IMR-90 (cell line): ENCODE measurements around the gene CHST8. TPM values are rescaled to one million over a fixed set of nuclear protein-coding genes. Genes with fewer than 3 reads are reported as not detected.

Experiments
- ATAC-seq: fragments of 200-7000 bp; cut with Tn5 transposase; 2 replicates; pipeline ENCODE4 v1.9.1; 2020; ENCODE audit warnings: low read depth, mild to moderate bottlenecking, moderate library complexity
- BruUV-seq: library from RNA; stranded (reverse); fragments of 400-500 nt; replicated peaks from 2 replicates; lab custom pipeline; 2021; lab: Mats Ljungman, UMichigan
- CTCF ChIA-PET: fragments of 300-600 bp; formaldehyde crosslinking; extraction: SDS; loops from one replicate; lab custom pipeline; 2021; ENCODE audit warnings: antibody characterized with exemption; lab: Yijun Ruan, JAX
- POLR2A ChIA-PET: fragments of 300-600 bp; sonication (Branson Sonifier 250); formaldehyde crosslinking; loops from one replicate; lab custom pipeline; 2022; ENCODE audit warnings: antibody characterized with exemption; ENCODE audit not compliant: unreplicated experiment; lab: Charles Lee
- DNase-seq: peaks from one replicate; pipeline ENCODE4 v3.0.0; 2013
- H2AFZ ChIP-seq: replicated peaks from 2 replicates; pipeline ENCODE3; 2013; ENCODE audit warnings: low read length, mild to moderate bottlenecking; ENCODE audit not compliant: poor library complexity
- H2AK5ac ChIP-seq: 2 replicates; pipeline ENCODE4 v1.6.1; 2013; ENCODE audit warnings: low read depth, low read length, inconsistent platforms
- H2AK9ac ChIP-seq: replicated peaks from 2 replicates; pipeline ENCODE3; 2013; ENCODE audit warnings: mild to moderate bottlenecking, low read depth, low read length, moderate library complexity; ENCODE audit not compliant: poor library complexity
- H2BK120ac ChIP-seq: 2 replicates; pipeline ENCODE4 v1.6.1; 2013; ENCODE audit warnings: low read depth, low read length, inconsistent platforms
- H2BK15ac ChIP-seq: 3 replicates; pipeline ENCODE4 v1.6.1; 2013; ENCODE audit warnings: low read depth, low read length, inconsistent platforms
- H2BK20ac ChIP-seq: 2 replicates; pipeline ENCODE4 v1.6.1; 2013; ENCODE audit warnings: low read depth, mild to moderate bottlenecking, inconsistent platforms, low read length, moderate library complexity
- H2BK5ac ChIP-seq: 2 replicates; pipeline ENCODE4 v1.6.1; 2013; ENCODE audit warnings: mild to moderate bottlenecking, low read depth, low read length, inconsistent platforms; ENCODE audit not compliant: poor library complexity, severe bottlenecking
- H3K14ac ChIP-seq: replicated peaks from 2 replicates; pipeline ENCODE4 v1.6.1; 2013; ENCODE audit warnings: low read depth, low read length, inconsistent platforms
- H3K18ac ChIP-seq: 2 replicates; pipeline ENCODE4 v1.6.1; 2013; ENCODE audit warnings: low read depth, low read length, control low read depth
- H3K23ac ChIP-seq: 2 replicates; pipeline ENCODE4 v1.6.1; 2013; ENCODE audit warnings: low read depth, low read length, inconsistent platforms
- H3K27ac ChIP-seq: 2 replicates; pipeline ENCODE4 v1.5.1; 2013; ENCODE audit warnings: mild to moderate bottlenecking, control low read depth, low read length; ENCODE audit not compliant: insufficient read depth
- H3K27me3 ChIP-seq: 2 replicates; pipeline ENCODE4 v1.6.1; 2013; ENCODE audit warnings: low read length; ENCODE audit not compliant: control insufficient read depth, insufficient read depth
- H3K36me3 ChIP-seq: 2 replicates; pipeline ENCODE4 v1.6.1; 2013; ENCODE audit warnings: low read length, mixed read lengths; ENCODE audit not compliant: control insufficient read depth, insufficient read depth
- H3K4ac ChIP-seq: 2 replicates; pipeline ENCODE4 v1.6.1; 2013; ENCODE audit warnings: low read depth, low read length, inconsistent platforms
- H3K4me1 ChIP-seq: 2 replicates; pipeline ENCODE4 v1.6.1; 2013; ENCODE audit warnings: low read length, mixed read lengths; ENCODE audit not compliant: control insufficient read depth, insufficient read depth
- H3K4me2 ChIP-seq: 2 replicates; pipeline ENCODE4 v1.6.1; 2013; ENCODE audit warnings: low read depth, mild to moderate bottlenecking, control low read depth, low read length, moderate library complexity
- H3K4me3 ChIP-seq: 2 replicates; pipeline ENCODE4 v1.5.1; 2013; ENCODE audit warnings: low read depth, mild to moderate bottlenecking, control low read depth, low read length, moderate library complexity; ENCODE audit not compliant: insufficient read depth
- H3K56ac ChIP-seq: 2 replicates; pipeline ENCODE4 v1.6.1; 2013; ENCODE audit warnings: low read length, inconsistent platforms; ENCODE audit not compliant: insufficient read depth; ENCODE audit errors: extremely low read depth
- H3K79me1 ChIP-seq, 2 experiments: 2 replicates each; pipeline ENCODE4 v1.6.1; 2013; ENCODE audit warnings: low read length in 2 of 2, inconsistent platforms in 1 of 2, low read depth in 1 of 2
- H3K9ac ChIP-seq: 2 replicates; pipeline ENCODE4 v1.6.1; 2013; ENCODE audit warnings: low read depth, low read length, control low read depth
- H3K9me1 ChIP-seq: 2 replicates; pipeline ENCODE4 v1.6.1; 2013; ENCODE audit warnings: low read length, inconsistent platforms; ENCODE audit not compliant: insufficient read depth
- H3K9me3 ChIP-seq: 2 replicates; pipeline ENCODE4 v1.6.1; 2013; ENCODE audit warnings: low read length; ENCODE audit not compliant: control insufficient read depth, insufficient read depth
- H4K20me1 ChIP-seq: 2 replicates; pipeline ENCODE4 v1.6.1; 2013; ENCODE audit warnings: low read length, inconsistent platforms; ENCODE audit not compliant: insufficient read depth
- H4K5ac ChIP-seq: 2 replicates; pipeline ENCODE4 v1.6.1; 2013; ENCODE audit warnings: mild to moderate bottlenecking, low read depth, low read length, control low read depth
- H4K8ac ChIP-seq, 2 experiments: 2 replicates each; pipeline ENCODE4 v1.6.1; 2013; ENCODE audit warnings: low read depth in 2 of 2, low read length in 2 of 2, control low read depth in 1 of 2, inconsistent platforms in 1 of 2
- H4K91ac ChIP-seq: 2 replicates; pipeline ENCODE4 v1.6.1; 2013; ENCODE audit warnings: low read depth, low read length, inconsistent platforms; ENCODE audit not compliant: insufficient read depth
- BHLHE40 ChIP-seq: fragments of 150-350 bp; IDR thresholded peaks from 2 replicates; pipeline ENCODE4 v1.6.1; 2016; ENCODE audit warnings: mild to moderate bottlenecking, low read depth, low read length
- CEBPB ChIP-seq: IDR thresholded peaks from 2 replicates; pipeline ENCODE4 v1.6.1; 2012; ENCODE audit warnings: low read depth, low read length, improper control_type of control experiment
- CHD1 ChIP-seq: IDR thresholded peaks from 2 replicates; pipeline ENCODE4 v1.6.1; 2012; ENCODE audit warnings: low read depth, low read length, improper control_type of control experiment
- CTCF ChIP-seq: conservative IDR thresholded peaks from 2 replicates; pipeline ENCODE4 v1.5.1; 2012; ENCODE audit warnings: mild to moderate bottlenecking, low read depth, low read length, improper control_type of control experiment
- ELK1 ChIP-seq: fragments of 150-350 bp; IDR thresholded peaks from 2 replicates; pipeline ENCODE4 v1.6.1; 2016; ENCODE audit warnings: low read depth, mild to moderate bottlenecking, low read length, moderate library complexity, borderline replicate concordance
- FOS ChIP-seq: fragments of 150-350 bp; IDR thresholded peaks from 2 replicates; pipeline ENCODE4 v1.6.1; 2016; ENCODE audit warnings: low read depth, low read length
- MAFK ChIP-seq: IDR thresholded peaks from 2 replicates; pipeline ENCODE4 v1.6.1; 2012; ENCODE audit warnings: low read depth, low read length, improper control_type of control experiment
- MAZ ChIP-seq: IDR thresholded peaks from 2 replicates; pipeline ENCODE4 v1.6.1; 2012; ENCODE audit warnings: low read depth, mild to moderate bottlenecking, low read length, improper control_type of control experiment, moderate library complexity, borderline replicate concordance
- MXI1 ChIP-seq: IDR thresholded peaks from 2 replicates; pipeline ENCODE4 v1.6.1; 2012; ENCODE audit warnings: low read depth, mild to moderate bottlenecking, low read length, moderate library complexity, borderline replicate concordance
- NFE2L2 ChIP-seq: fragments of 150-350 bp; IDR thresholded peaks from 2 replicates; pipeline ENCODE4 v1.6.1; 2016; ENCODE audit warnings: low read depth, mild to moderate bottlenecking, low read length
- POLR2A ChIP-seq: IDR thresholded peaks from 2 replicates; pipeline ENCODE4 v1.6.1; 2012; ENCODE audit warnings: mild to moderate bottlenecking, low read depth, low read length
- RAD21 ChIP-seq: IDR thresholded peaks from 2 replicates; pipeline ENCODE4 v1.6.1; 2012; ENCODE audit warnings: low read length, improper control_type of control experiment
- RCOR1 ChIP-seq: IDR thresholded peaks from 2 replicates; pipeline ENCODE4 v1.6.1; 2012; ENCODE audit warnings: mild to moderate bottlenecking, low read length, improper control_type of control experiment; ENCODE audit not compliant: insufficient replicate concordance
- RFX5 ChIP-seq: IDR thresholded peaks from 2 replicates; pipeline ENCODE4 v1.8.0; 2012; ENCODE audit warnings: low read depth, mild to moderate bottlenecking, low read length, moderate library complexity
- SMC3 ChIP-seq: fragments of 150-350 bp; IDR thresholded peaks from 2 replicates; pipeline ENCODE4 v1.6.1; 2016; ENCODE audit warnings: low read depth, mild to moderate bottlenecking, antibody characterized with exemption, low read length, moderate library complexity
- WGBS, 2 experiments: methylation state at CpG; one replicate each; pipeline versions ENCODE4 v1.1.5 to v1.1.7; 2013; ENCODE audit warnings: missing lambda C conversion rate in 2 of 2; ENCODE audit not compliant: insufficient read length in 1 of 2; ENCODE audit errors: extremely low coverage in 2 of 2; 5-methylcytosine and 5-hydroxymethylcytosine counted together
- dilution Hi-C: fragments of 300-500 bp; cut with HindIII; formaldehyde crosslinking; loops from one replicate; pipeline ENCODE4 v1.14.3; 2018; ENCODE audit warnings: low sequenced_read_pairs; ENCODE audit not compliant: unreplicated experiment
- in situ Hi-C: fragments of 300-500 bp; cut with MboI; formaldehyde crosslinking; loops from 3 replicates; pipeline ENCODE4 v1.14.3; 2019; ENCODE audit warnings: low sequenced_read_pairs, inconsistent platforms, mixed read lengths
- intact Hi-C: fragments of 100-400 bp; cut with micrococcal nuclease; formaldehyde crosslinking; loops from 2 replicates; pipeline ENCODE4 v1.10.0; 2022
- polyA plus RNA-seq, 3 experiments: library from polyadenylated mRNA; depleted of rRNA; stranded (reverse); fragments of >200 nt; gene quantifications; 2 replicates each; pipeline ENCODE4 v1.2.3, GENCODE V29; 2012; ENCODE audit warnings: low replicate concordance in 1 of 3
- total RNA-seq: library from RNA; depleted of rRNA; stranded (reverse); fragments of >200 nt; gene quantifications from 2 replicates; pipeline ENCODE4 v1.2.3, GENCODE V29; 2012
- TF ChIP-seq, protein P1 (sequence below): fragments of 150-350 bp; IDR thresholded peaks from 2 replicates; pipeline ENCODE4 v1.6.1; 2017; ENCODE audit warnings: mild to moderate bottlenecking, antibody characterized with exemption, low read length, low read depth

Gene CHST8
- total and polyA plus RNA-seq, 2 of the 4 experiments (the other 2 are of a cell fraction) = not detected

DNA sequence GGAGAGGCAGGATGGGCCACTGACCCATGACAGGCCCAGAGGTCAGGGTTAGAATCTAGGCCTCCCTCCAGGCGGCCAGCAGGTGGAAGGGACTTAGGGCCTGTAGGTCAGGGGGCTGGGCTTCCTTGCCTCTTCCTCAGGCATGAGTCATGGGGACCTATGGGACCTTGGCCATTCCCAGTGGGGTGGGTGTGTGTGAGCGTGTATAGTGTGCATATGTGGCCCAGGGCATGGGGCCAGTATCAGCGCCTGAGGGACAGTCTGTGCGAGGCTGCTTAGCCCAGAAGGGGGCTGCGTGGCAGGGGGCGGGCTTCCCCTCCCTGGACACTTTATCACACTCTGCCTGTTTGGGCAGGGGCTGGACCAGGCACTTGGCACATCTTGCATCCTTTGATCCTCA is 188.2 kb downstream of the CHST8 start:
- Histone ChIP-seq H4K8ac (no peak overlapping the region), H3K9me3 (no peaks in the 10 kb centered on the region), H3K56ac (no peak overlapping the region), H2BK20ac (no peak overlapping the region), H2AK5ac (no peak overlapping the region), H3K14ac (no peak overlapping the region), H3K4me2 (no peak overlapping the region), H3K23ac (no peak overlapping the region), H3K4ac (no peak overlapping the region), H2AFZ (no peak overlapping the region), H2BK15ac (no peak overlapping the region), H3K79me1 (no peaks in the 10 kb centered on the region; a peak in 1 of 4 replicates), H3K18ac (no peak overlapping the region), H2AK9ac (no peak overlapping the region), H2BK120ac (no peak overlapping the region), H4K20me1 (no peaks in the 10 kb centered on the region), H3K4me3 (no peak overlapping the region), H3K9ac (no peak overlapping the region), H3K27ac (no peak overlapping the region), H3K9me1 (no peaks in the 10 kb centered on the region; the same call in 1 of the 2 replicates), H3K27me3 (no peaks in the 10 kb centered on the region), H2BK5ac (no peak overlapping the region), H3K36me3 (peaks cover 37% of the 10 kb centered on the region), H4K5ac (no peak overlapping the region), H4K91ac (no peak overlapping the region), H3K4me1 (0 out of 2 replicates have a peak, but pooled peaks cover 2% of the 10 kb centered on the region)
- intact Hi-C loops = no loop called here
- in situ Hi-C loops = no loop called here
- WGBS, 2 experiments = no CpG with 5 or more reads among the region's 6 CpGs
- ATAC-seq (peak; percentile 32; the same call in 1 of the 2 replicates), DNase-seq (peak; percentile 36)
- BruUV-seq = no TSS peak
- ChIA-PET POLR2A (no interaction called here), CTCF (no interaction called here)
- TF ChIP-seq FOS (no peak), CTCF (no peak), RFX5 (no peak), NFE2L2 (no peak), CEBPB (no peak), SMC3 (no peak), ELK1 (no peak), MAZ (no peak), POLR2A (no peak), BHLHE40 (no peak), MXI1 (no peak), MAFK (no peak), RAD21 (no peak), RCOR1 (no peak), CHD1 (no peak)
- TF ChIP-seq, protein P1, sequence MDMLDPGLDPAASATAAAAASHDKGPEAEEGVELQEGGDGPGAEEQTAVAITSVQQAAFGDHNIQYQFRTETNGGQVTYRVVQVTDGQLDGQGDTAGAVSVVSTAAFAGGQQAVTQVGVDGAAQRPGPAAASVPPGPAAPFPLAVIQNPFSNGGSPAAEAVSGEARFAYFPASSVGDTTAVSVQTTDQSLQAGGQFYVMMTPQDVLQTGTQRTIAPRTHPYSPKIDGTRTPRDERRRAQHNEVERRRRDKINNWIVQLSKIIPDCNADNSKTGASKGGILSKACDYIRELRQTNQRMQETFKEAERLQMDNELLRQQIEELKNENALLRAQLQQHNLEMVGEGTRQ = no peak
- dilution Hi-C loops = no loop called here
